HepG2 (cell line): ENCODE results near the gene NME8. TPM values are rescaled to one million over a fixed set of nuclear protein-coding genes. Genes with fewer than 3 reads are reported as not detected.
A peak's percentile ranks its signal among the peaks of the same experiment; 100 is the strongest.

Experiments used
- ADNP ChIP-seq: sonication (generic); formaldehyde crosslinking; IDR thresholded peaks from 2 replicates; pipeline ENCODE4 v1.4.0; 2020; ENCODE audit warnings: missing genetic modification reagents
- CENPT ChIP-seq: sonication (generic); formaldehyde crosslinking; IDR thresholded peaks from 2 replicates; pipeline ENCODE4 v1.8.0; 2022; ENCODE audit warnings: low read depth, mild to moderate bottlenecking, moderate library complexity, missing genetic modification reagents
- FOXK1 ChIP-seq: sonication (generic); formaldehyde crosslinking; IDR thresholded peaks from 2 replicates; pipeline ENCODE4 v1.4.0; 2020; ENCODE audit warnings: low read depth, missing genetic modification reagents, borderline replicate concordance
- KDM3A ChIP-seq: IDR thresholded peaks from 2 replicates; pipeline ENCODE4 v1.6.1; 2018; ENCODE audit warnings: low read depth, missing compliant biosample characterization
- KLF15 ChIP-seq: sonication (generic); formaldehyde crosslinking; IDR thresholded peaks from 2 replicates; pipeline ENCODE4 v1.8.1; 2023; ENCODE audit warnings: borderline replicate concordance, mild to moderate bottlenecking, inconsistent platforms, missing genetic modification reagents, mixed read lengths
- KMT2B ChIP-seq: IDR thresholded peaks from 2 replicates; pipeline ENCODE4 v1.6.1; 2016; ENCODE audit warnings: missing genetic modification reagents, missing compliant biosample characterization
- LCORL ChIP-seq, 2 experiments: fragments of 450-650 bp in 1 of 2; sonication (generic) in 1 of 2; formaldehyde crosslinking in 1 of 2; IDR thresholded peaks; 2 replicates each; pipeline versions ENCODE4 v1.5.0 to v1.6.1; 2017 to 2020; ENCODE audit warnings: antibody characterized with exemption in 1 of 2, missing genetic modification reagents in 1 of 2
- MAFF ChIP-seq: IDR thresholded peaks from 2 replicates; pipeline ENCODE4 v1.6.1; 2011; ENCODE audit warnings: low read depth, low read length, improper control_type of control experiment
- NFE2 ChIP-seq: sonication (generic); formaldehyde crosslinking; IDR thresholded peaks from 2 replicates; pipeline ENCODE4 v1.4.0; 2020; ENCODE audit warnings: missing genetic modification reagents
- NR2C2 ChIP-seq: sonication (generic); formaldehyde crosslinking; IDR thresholded peaks from 2 replicates; pipeline ENCODE4 v1.4.0; 2020; ENCODE audit warnings: missing genetic modification reagents, mild to moderate bottlenecking, moderate library complexity, borderline replicate concordance
- RAD51 ChIP-seq: fragments of 450-650 bp; IDR thresholded peaks from 2 replicates; pipeline ENCODE4 v1.6.1; 2016; ENCODE audit warnings: borderline replicate concordance
- SOX5 ChIP-seq: IDR thresholded peaks from 2 replicates; pipeline ENCODE4 v1.6.1; 2016; ENCODE audit warnings: borderline replicate concordance
- ZBTB1 ChIP-seq: sonication (generic); formaldehyde crosslinking; IDR thresholded peaks from 2 replicates; pipeline ENCODE4 v1.4.0; 2020; ENCODE audit warnings: missing genetic modification reagents, borderline replicate concordance
- ZC3H13 ChIP-seq: sonication (generic); formaldehyde crosslinking; IDR thresholded peaks from 2 replicates; pipeline ENCODE4 v1.8.1; 2023; ENCODE audit warnings: mild to moderate bottlenecking, missing genetic modification reagents, moderate library complexity
- ZNF549 ChIP-seq: sonication (generic); formaldehyde crosslinking; IDR thresholded peaks from 2 replicates; pipeline ENCODE4 v1.5.0; 2020; ENCODE audit warnings: missing genetic modification reagents
- ZNF777 ChIP-seq: sonication (generic); formaldehyde crosslinking; IDR thresholded peaks from 2 replicates; pipeline ENCODE4 v1.4.0; 2020; ENCODE audit warnings: missing genetic modification reagents
- polyA plus RNA-seq, 8 experiments: library from polyadenylated mRNA; depleted of rRNA in 3 of 8; stranded (reverse) in 7 of 8; unstranded in 1 of 8; fragments of >200 nt; fragmentation: Illumina TruSeq in 4 of 8; extraction: Trizol in 4 of 8; gene quantifications; 2 replicates each; pipeline versions ENCODE4 v1.2.1 to v1.2.3, GENCODE V29; 2011 to 2016; ENCODE audit warnings: low read depth in 4 of 8, missing spikeins in 1 of 8, mixed read lengths in 1 of 8; ENCODE audit not compliant: insufficient read depth in 1 of 8
- total RNA-seq, 5 experiments: library from RNA; depleted of rRNA; stranded (reverse); fragments of >200 nt; fragmentation: Illumina TruSeq; extraction: Trizol; gene quantifications; 2 replicates each; pipeline ENCODE4 v1.2.3, GENCODE V29; 2016; ENCODE audit warnings: low read depth in 1 of 5
- TF ChIP-seq, protein P1 (sequence below): sonication (generic); formaldehyde crosslinking; IDR thresholded peaks from 2 replicates; pipeline ENCODE4 v1.4.0; 2020; ENCODE audit warnings: missing genetic modification reagents
- TF ChIP-seq, protein P2 (sequence below): sonication (generic); formaldehyde crosslinking; IDR thresholded peaks from 2 replicates; pipeline ENCODE4 v1.5.0; 2020; ENCODE audit warnings: missing genetic modification reagents, mild to moderate bottlenecking, borderline replicate concordance
- TF ChIP-seq, protein P3 (sequence below): sonication (generic); formaldehyde crosslinking; IDR thresholded peaks from 2 replicates; pipeline ENCODE4 v1.4.0; 2020; ENCODE audit warnings: mild to moderate bottlenecking, missing genetic modification reagents, borderline replicate concordance
- TF ChIP-seq, protein P4 (sequence below): sonication (generic); formaldehyde crosslinking; IDR thresholded peaks from 2 replicates; pipeline ENCODE4 v1.4.0; 2020; ENCODE audit warnings: missing genetic modification reagents

The NME8 gene
- total and polyA plus RNA-seq, 2 of the 13 experiments (the other 11 are each of a cell fraction or from before 2014, with no cell fraction given), result not detected

DNA sequence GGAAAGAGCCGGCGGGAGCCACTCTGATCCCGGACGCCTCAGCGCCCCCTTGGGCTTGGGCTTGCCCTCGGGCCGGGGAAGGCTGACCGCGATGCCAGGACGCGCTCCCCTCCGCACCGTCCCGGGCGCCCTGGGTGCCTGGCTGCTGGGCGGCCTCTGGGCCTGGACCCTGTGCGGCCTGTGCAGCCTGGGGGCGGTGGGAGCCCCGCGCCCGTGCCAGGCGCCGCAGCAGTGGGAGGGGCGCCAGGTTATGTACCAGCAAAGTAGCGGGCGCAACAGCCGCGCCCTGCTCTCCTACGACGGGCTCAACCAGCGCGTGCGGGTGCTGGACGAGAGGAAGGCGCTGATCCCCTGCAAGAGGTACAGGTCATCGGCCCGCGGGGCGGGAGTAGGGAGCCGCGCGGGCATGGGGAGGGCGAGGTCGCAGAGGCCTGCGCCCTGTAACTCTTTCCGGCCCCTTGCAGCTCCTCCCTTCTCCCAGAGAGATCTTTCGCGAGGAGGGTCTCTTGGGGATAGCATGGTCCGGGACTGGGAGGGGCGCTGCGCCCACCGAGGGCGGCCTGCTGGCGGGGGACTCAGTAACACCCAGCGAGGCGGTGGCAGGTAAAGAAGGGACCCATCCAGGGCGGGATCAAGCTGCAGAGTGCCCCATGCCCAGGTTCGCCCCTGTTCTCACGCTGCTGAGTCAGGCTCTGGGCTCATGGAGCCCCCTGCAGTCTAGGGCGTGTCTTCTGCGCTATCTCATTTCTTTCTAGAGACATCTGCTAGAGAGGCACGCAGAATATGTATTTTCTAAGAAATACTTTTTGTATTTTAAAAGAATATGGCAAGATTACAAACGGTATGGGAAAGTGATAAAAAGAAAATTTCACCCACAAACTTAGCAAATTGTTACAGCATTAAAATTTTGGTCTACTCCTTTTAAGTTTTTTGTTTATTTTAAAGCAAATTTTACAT, 72.7 kb downstream of the NME8 start (continued):
- TF ChIP-seq, protein P1, sequence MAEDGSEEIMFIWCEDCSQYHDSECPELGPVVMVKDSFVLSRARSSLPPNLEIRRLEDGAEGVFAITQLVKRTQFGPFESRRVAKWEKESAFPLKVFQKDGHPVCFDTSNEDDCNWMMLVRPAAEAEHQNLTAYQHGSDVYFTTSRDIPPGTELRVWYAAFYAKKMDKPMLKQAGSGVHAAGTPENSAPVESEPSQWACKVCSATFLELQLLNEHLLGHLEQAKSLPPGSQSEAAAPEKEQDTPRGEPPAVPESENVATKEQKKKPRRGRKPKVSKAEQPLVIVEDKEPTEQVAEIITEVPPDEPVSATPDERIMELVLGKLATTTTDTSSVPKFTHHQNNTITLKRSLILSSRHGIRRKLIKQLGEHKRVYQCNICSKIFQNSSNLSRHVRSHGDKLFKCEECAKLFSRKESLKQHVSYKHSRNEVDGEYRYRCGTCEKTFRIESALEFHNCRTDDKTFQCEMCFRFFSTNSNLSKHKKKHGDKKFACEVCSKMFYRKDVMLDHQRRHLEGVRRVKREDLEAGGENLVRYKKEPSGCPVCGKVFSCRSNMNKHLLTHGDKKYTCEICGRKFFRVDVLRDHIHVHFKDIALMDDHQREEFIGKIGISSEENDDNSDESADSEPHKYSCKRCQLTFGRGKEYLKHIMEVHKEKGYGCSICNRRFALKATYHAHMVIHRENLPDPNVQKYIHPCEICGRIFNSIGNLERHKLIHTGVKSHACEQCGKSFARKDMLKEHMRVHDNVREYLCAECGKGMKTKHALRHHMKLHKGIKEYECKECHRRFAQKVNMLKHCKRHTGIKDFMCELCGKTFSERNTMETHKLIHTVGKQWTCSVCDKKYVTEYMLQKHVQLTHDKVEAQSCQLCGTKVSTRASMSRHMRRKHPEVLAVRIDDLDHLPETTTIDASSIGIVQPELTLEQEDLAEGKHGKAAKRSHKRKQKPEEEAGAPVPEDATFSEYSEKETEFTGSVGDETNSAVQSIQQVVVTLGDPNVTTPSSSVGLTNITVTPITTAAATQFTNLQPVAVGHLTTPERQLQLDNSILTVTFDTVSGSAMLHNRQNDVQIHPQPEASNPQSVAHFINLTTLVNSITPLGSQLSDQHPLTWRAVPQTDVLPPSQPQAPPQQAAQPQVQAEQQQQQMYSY, result 0 out of 2 replicates have a peak, but pooled peaks have one; percentile 46
- TF ChIP-seq ZNF549 (CRISPR knock-in tag), result 0 out of 2 replicates have a peak, but pooled peaks have one; percentile 43
- no peak for TF ChIP-seq LCORL (IDR thresholded peaks at IDR 0.05)
- TF ChIP-seq LCORL (CRISPR knock-in tag; IDR thresholded peaks at IDR 0.05), result peak; percentile 51; the same call in 1 of the 2 replicates
- TF ChIP-seq, protein P2, sequence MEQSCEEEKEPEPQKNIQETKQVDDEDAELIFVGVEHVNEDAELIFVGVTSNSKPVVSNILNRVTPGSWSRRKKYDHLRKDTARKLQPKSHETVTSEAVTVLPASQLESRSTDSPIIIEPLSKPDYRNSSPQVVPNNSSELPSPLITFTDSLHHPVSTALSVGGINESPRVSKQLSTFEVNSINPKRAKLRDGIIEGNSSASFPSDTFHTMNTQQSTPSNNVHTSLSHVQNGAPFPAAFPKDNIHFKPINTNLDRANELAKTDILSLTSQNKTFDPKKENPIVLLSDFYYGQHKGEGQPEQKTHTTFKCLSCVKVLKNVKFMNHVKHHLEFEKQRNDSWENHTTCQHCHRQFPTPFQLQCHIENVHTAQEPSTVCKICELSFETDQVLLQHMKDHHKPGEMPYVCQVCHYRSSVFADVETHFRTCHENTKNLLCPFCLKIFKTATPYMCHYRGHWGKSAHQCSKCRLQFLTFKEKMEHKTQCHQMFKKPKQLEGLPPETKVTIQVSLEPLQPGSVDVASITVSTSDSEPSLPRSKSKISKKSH (CRISPR knock-in tag), result no peak
- TF ChIP-seq KLF15 (CRISPR knock-in tag), result no peak
- TF ChIP-seq CENPT (CRISPR knock-in tag), result no peak
- TF ChIP-seq KMT2B (CRISPR knock-in tag), result no peak
- TF ChIP-seq KDM3A (CRISPR knock-in tag), result no peak
- no peak for TF ChIP-seq ZBTB1
- no peak for TF ChIP-seq ZC3H13 (CRISPR knock-in tag)
- TF ChIP-seq SOX5 (CRISPR knock-in tag), result no peak
- TF ChIP-seq, protein P3, sequence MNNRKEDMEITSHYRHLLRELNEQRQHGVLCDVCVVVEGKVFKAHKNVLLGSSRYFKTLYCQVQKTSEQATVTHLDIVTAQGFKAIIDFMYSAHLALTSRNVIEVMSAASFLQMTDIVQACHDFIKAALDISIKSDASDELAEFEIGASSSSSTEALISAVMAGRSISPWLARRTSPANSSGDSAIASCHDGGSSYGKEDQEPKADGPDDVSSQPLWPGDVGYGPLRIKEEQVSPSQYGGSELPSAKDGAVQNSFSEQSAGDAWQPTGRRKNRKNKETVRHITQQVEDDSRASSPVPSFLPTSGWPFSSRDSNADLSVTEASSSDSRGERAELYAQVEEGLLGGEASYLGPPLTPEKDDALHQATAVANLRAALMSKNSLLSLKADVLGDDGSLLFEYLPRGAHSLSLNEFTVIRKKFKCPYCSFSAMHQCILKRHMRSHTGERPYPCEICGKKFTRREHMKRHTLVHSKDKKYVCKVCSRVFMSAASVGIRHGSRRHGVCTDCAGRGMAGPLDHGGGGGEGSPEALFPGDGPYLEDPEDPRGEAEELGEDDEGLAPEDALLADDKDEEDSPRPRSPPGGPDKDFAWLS (CRISPR knock-in tag), result no peak
- TF ChIP-seq RAD51, result no peak
- TF ChIP-seq ADNP (CRISPR knock-in tag), result no peak
- no peak for TF ChIP-seq FOXK1 (CRISPR knock-in tag)
- TF ChIP-seq, protein P4, sequence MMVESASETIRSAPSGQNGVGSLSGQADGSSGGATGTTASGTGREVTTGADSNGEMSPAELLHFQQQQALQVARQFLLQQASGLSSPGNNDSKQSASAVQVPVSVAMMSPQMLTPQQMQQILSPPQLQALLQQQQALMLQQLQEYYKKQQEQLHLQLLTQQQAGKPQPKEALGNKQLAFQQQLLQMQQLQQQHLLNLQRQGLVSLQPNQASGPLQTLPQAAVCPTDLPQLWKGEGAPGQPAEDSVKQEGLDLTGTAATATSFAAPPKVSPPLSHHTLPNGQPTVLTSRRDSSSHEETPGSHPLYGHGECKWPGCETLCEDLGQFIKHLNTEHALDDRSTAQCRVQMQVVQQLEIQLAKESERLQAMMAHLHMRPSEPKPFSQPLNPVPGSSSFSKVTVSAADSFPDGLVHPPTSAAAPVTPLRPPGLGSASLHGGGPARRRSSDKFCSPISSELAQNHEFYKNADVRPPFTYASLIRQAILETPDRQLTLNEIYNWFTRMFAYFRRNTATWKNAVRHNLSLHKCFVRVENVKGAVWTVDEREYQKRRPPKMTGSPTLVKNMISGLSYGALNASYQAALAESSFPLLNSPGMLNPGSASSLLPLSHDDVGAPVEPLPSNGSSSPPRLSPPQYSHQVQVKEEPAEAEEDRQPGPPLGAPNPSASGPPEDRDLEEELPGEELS (CRISPR knock-in tag), result peak; percentile 62
- TF ChIP-seq NR2C2 (CRISPR knock-in tag), result peak; percentile 71; the same call in 1 of the 2 replicates
- no peak for TF ChIP-seq NFE2 (CRISPR knock-in tag)
- peak; percentile 65 for TF ChIP-seq MAFF
- peak; percentile 82; the same call in 1 of the 2 replicates for TF ChIP-seq ZNF777 (CRISPR knock-in tag)
